ENCODE measurements around the gene SIT1.

The SIT1 gene

DNA sequence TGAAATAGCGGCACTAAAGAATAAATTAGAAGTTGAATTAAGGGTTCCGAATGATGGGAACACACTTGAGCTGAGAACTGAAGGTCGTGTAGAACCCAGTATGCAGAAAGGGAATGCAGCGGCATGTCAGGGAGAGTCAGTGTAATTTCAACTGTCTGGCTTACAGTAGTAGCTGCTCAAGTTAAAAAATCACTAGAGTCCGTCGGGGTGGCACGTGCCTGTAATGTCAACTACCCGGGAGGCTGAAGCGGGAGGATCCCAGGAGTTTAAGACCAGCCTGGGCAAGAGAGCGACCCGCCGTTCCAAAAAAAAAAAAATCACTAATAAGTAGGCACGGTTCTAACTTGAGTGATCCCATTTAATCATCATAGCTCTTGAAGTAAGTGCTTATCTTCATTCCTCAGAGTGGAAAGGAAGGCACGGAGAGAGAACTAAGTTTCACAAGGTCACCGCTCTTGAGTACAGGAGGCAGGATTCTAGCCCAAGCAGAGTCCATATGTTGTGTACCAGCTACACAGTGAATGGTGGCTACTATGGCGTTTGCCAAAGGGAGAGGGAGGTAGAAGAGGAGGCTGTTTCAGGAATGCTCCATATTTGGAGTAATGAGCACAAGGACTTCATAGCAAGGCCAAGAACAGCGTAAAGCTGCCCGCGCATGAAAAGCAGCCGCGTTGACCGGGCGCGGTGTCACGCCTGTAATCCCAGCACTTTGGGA is 6.3 kb upstream of the SIT1 start:
- TF ChIP-seq ZNF341 (tag by site-specific recombination; IDR thresholded peaks at IDR 0.05; ENCODE audit: low read depth) = peak; percentile 90
- TF ChIP-seq ZNF664 (tag by site-specific recombination; IDR thresholded peaks at IDR 0.05) = no peak
- no peak for TF ChIP-seq ZNF521 (tag by site-specific recombination; IDR thresholded peaks at IDR 0.05)
- TF ChIP-seq, protein P1, sequence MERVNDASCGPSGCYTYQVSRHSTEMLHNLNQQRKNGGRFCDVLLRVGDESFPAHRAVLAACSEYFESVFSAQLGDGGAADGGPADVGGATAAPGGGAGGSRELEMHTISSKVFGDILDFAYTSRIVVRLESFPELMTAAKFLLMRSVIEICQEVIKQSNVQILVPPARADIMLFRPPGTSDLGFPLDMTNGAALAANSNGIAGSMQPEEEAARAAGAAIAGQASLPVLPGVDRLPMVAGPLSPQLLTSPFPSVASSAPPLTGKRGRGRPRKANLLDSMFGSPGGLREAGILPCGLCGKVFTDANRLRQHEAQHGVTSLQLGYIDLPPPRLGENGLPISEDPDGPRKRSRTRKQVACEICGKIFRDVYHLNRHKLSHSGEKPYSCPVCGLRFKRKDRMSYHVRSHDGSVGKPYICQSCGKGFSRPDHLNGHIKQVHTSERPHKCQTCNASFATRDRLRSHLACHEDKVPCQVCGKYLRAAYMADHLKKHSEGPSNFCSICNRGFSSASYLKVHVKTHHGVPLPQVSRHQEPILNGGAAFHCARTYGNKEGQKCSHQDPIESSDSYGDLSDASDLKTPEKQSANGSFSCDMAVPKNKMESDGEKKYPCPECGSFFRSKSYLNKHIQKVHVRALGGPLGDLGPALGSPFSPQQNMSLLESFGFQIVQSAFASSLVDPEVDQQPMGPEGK (tag by site-specific recombination; IDR thresholded peaks at IDR 0.05) = no peak
- TF ChIP-seq RBAK (tag by site-specific recombination; IDR thresholded peaks at IDR 0.05) = no peak
- Histone ChIP-seq H3K4me3 (ENCODE audit: low read depth, low read length) (peak overlapping the region; percentile 40), H3K36me3 (ENCODE audit: control insufficient read depth in 2 of 2, insufficient read depth in 1 of 2, low read length in 2 of 2) (peaks cover 5 to 19% of the 10 kb centered on the region in 2 experiments), H3K4me1 (ENCODE audit: control insufficient read depth, insufficient read depth, low read length) (peaks cover 8% of the 10 kb centered on the region; the same call in 1 of the 2 replicates), H3K27ac (ENCODE audit: extremely low read depth, low read depth, low read length) (peak overlapping the region; percentile 93), H3K9me3 (ENCODE audit: control insufficient read depth, insufficient read depth, low read depth, low read length) (no peaks in the 10 kb centered on the region)
- POLR2A ChIA-PET = interaction anchor here (0.7 to 4.3 kb wide), 12 partner anchors 10 to 554 kb away, joined by 3 to 41 read pairs (median 7); partner anchors contain the start of genes ATOSB, CREB3, GBA2 and RGP1
- CTCF ChIA-PET = interaction anchor here (0.7 to 14.5 kb wide), 11 partner anchors 11 to 578 kb away, joined by 3 to 157 read pairs (median 9); partner anchors contain the start of genes TLN1 and TPM2

DNA sequence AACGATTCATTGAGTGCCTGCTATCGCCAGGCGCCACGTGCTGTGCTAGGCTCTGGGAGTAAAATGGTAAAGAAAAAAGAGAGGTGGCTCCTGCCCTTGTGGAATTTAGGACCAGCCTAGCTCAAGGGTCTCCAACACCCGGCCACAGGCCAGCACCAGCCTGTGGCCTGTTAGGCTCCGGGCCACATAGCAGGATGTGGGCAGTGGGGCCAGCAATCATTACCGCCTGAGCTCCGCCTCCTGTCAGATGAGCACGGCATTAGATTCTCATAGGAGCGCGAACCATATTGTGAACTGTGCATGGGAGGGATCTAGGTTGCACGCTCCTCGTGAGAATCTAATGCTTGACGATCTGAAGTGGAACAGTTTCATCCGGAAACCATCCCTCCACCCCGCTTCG is 5.6 kb upstream of the SIT1 start:
- ChIA-PET CTCF (interaction anchor here (1.1 to 14.5 kb wide), 8 partner anchors 9 to 226 kb away, joined by 4 to 157 read pairs (median 12); partner anchors contain the start of genes ARHGEF39, TLN1 and TPM2), POLR2A (interaction anchor here (0.7 to 4.3 kb wide), 5 partner anchors 9 to 101 kb away, joined by 4 to 41 read pairs (median 7); partner anchors contain the start of genes CREB3 and TLN1)
- Histone ChIP-seq H3K4me1 (ENCODE audit: control insufficient read depth, insufficient read depth, low read length) (peaks cover 8% of the 10 kb centered on the region; the same call in 1 of the 2 replicates), H3K27ac (ENCODE audit: extremely low read depth, low read depth, low read length) (no peak overlapping the region), H3K36me3 (ENCODE audit: control insufficient read depth in 2 of 2, insufficient read depth in 1 of 2, low read length in 2 of 2) (peaks cover 1 to 14% of the 10 kb centered on the region in 2 experiments; a peak in 2 of 3 replicates), H3K4me3 (ENCODE audit: low read depth, low read length) (no peak overlapping the region), H3K9me3 (ENCODE audit: control insufficient read depth, insufficient read depth, low read depth, low read length) (no peaks in the 10 kb centered on the region)
- TF ChIP-seq ZNF48 (tag by site-specific recombination; IDR thresholded peaks at IDR 0.05) (no peak), TRIM28 (IDR thresholded peaks at IDR 0.05; ENCODE audit: borderline replicate concordance, low read length) (no peak), ZNF2 (tag by site-specific recombination; IDR thresholded peaks at IDR 0.05) (no peak), ZNF354C (tag by site-specific recombination; IDR thresholded peaks at IDR 0.05; ENCODE audit: borderline replicate concordance, low read depth) (no peak)

DNA sequence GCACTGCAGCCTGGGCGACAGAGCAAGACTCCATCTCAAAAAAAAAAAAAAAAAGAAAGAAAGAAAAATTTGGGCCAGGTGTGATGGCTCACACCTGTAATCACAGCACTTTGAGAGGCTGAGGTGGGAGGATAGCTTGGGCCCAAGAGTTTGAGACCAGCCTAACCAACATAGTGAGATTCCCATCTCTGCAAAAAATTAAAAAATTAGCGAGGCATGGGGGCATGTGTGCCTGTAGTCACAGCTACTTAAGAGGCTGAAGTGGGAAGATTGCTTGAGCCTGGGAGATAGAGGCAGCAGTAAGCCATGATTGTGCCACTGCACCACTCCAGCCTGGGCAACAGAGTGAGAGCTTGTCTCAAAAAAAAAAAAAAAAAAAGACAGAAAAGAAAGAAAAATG is 2.9 kb upstream of the SIT1 start:
- Histone ChIP-seq H3K4me1 (ENCODE audit: control insufficient read depth, insufficient read depth, low read length) (no peaks in the 10 kb centered on the region), H3K4me3 (ENCODE audit: low read depth, low read length) (no peak overlapping the region), H3K27ac (ENCODE audit: extremely low read depth, low read depth, low read length) (no peak overlapping the region), H3K9me3 (ENCODE audit: control insufficient read depth, insufficient read depth, low read depth, low read length) (no peaks in the 10 kb centered on the region), H3K36me3 (ENCODE audit: control insufficient read depth in 2 of 2, insufficient read depth in 1 of 2, low read length in 2 of 2) (no peaks in the 10 kb centered on the region)
- POLR2A ChIA-PET = interaction anchor here (0.6 kb wide), 1 partner anchor 54 kb away, joined by 3 read pairs; no protein-coding TSS in a partner anchor
- TF ChIP-seq ZNF239 (tag by site-specific recombination; IDR thresholded peaks at IDR 0.05) = no peak
- no peak for TF ChIP-seq ZNF266 (tag by site-specific recombination; IDR thresholded peaks at IDR 0.05; ENCODE audit: low read depth)
- TF ChIP-seq ZNF501 (tag by site-specific recombination; IDR thresholded peaks at IDR 0.05) = no peak
- TF ChIP-seq ZNF596 (tag by site-specific recombination; IDR thresholded peaks at IDR 0.05) = no peak
- no peak for TF ChIP-seq BCL11B (tag by site-specific recombination; IDR thresholded peaks at IDR 0.05; ENCODE audit: low read depth)
- no peak for TF ChIP-seq TCF7L2 (IDR thresholded peaks at IDR 0.05; ENCODE audit: borderline replicate concordance, low read depth, low read length)
- CTCF ChIA-PET = interaction anchor here (0.7 kb wide), 1 partner anchor 1642 kb away, joined by 3 read pairs; no protein-coding TSS in a partner anchor

DNA sequence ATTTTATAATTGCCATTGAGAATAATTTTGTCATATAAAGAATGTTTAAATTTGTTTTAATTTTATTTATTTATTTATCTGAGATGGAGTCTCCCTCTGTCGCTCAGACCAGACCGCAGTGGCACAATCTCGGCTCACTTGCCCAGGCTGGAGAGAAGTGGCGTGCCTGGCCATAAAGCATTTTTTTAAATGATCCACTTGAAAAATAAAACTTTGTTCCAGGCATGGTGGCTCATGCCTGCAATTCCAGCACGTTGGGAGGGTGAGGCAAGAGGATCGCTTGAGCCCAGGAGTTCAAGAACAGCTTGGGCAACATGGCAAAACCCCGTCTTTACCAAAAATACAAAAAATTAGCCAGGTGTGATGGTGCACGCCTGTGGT is 2.1 kb upstream of the SIT1 start:
- TF ChIP-seq, protein P2, sequence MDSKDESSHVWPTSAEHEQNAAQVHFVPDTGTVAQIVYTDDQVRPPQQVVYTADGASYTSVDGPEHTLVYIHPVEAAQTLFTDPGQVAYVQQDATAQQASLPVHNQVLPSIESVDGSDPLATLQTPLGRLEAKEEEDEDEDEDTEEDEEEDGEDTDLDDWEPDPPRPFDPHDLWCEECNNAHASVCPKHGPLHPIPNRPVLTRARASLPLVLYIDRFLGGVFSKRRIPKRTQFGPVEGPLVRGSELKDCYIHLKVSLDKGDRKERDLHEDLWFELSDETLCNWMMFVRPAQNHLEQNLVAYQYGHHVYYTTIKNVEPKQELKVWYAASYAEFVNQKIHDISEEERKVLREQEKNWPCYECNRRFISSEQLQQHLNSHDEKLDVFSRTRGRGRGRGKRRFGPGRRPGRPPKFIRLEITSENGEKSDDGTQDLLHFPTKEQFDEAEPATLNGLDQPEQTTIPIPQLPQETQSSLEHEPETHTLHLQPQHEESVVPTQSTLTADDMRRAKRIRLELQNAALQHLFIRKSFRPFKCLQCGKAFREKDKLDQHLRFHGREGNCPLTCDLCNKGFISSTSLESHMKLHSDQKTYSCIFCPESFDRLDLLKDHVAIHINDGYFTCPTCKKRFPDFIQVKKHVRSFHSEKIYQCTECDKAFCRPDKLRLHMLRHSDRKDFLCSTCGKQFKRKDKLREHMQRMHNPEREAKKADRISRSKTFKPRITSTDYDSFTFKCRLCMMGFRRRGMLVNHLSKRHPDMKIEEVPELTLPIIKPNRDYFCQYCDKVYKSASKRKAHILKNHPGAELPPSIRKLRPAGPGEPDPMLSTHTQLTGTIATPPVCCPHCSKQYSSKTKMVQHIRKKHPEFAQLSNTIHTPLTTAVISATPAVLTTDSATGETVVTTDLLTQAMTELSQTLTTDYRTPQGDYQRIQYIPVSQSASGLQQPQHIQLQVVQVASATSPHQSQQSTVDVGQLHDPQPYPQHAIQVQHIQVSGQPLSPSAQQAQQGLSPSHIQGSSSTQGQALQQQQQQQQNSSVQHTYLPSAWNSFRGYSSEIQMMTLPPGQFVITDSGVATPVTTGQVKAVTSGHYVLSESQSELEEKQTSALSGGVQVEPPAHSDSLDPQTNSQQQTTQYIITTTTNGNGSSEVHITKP (tag by site-specific recombination; IDR thresholded peaks at IDR 0.05) = peak; percentile 8; the same call in 1 of the 2 replicates
- no peak for TF ChIP-seq ZNF132 (tag by site-specific recombination; IDR thresholded peaks at IDR 0.05; ENCODE audit: borderline replicate concordance)
- no peak overlapping the region for H3K27ac ChIP-seq (ENCODE audit: extremely low read depth, low read depth, low read length)
- no peak overlapping the region for H3K4me3 ChIP-seq (ENCODE audit: low read depth, low read length)
- H3K4me1 ChIP-seq (ENCODE audit: control insufficient read depth, insufficient read depth, low read length) = no peaks in the 10 kb centered on the region
- ChIA-PET POLR2A (interaction anchor here (0.6 to 1.5 kb wide), 3 partner anchors 12 to 1900 kb away, joined by 3 to 5 read pairs (median 4); partner anchors contain the start of gene ARHGEF39), CTCF (no interaction called here)
- H3K36me3 ChIP-seq (ENCODE audit: control insufficient read depth in 2 of 2, insufficient read depth in 1 of 2, low read length in 2 of 2) = no peaks in the 10 kb centered on the region
- no peaks in the 10 kb centered on the region for H3K9me3 ChIP-seq (ENCODE audit: control insufficient read depth, insufficient read depth, low read depth, low read length)
